Measurements from ENCODE around the gene VKORC1. TPM values are rescaled to one million over a fixed set of nuclear protein-coding genes. Genes with fewer than 3 reads are reported as not detected.

VKORC1 gene
- total RNA-seq, 1 experiment from 2014 or later, result 86.8 TPM

DNA sequence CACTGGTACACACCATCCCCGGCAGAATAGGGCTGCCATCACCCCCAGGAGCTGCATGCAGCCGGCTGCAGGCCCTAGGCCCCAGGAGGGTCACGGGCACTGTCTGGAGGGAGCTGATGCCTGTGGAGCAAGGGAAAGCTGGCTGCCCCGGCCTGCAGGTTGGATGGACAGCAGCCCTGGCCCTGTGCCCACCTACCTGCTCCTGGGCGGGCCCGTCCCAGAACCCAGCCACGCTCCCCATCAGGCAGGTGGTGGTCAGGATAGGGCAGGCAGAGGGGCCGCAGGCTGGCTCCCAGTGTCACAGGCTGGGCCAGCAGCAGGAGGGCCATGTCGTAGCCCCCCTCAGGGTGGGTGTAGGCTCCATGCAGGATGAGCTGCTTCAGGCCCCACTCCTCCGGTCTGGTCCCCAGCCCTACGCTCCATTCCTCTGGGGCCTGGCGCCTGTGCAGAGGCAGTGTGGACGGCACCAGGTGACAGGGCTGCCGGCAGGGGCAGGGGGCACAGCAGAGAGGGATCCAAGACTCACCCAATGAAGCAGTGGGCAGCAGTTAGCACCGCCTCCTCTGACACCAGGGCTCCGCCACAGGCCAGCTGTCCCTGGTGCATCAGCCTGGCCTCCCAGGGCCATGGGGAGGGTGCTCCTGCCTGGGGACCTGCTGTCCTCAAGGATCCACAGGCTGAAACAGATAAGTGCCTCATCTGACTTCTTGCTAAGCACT lies 9.9 kb downstream of the VKORC1 start:
- DNase-seq, result no peak
- no peaks in the 10 kb centered on the region for H3K4me1 Mint-ChIP-seq (ENCODE audit: low read depth, unreplicated experiment)
- intact Hi-C loops (cut with micrococcal nuclease; ENCODE audit: unreplicated experiment), result no loop called here
- no TSS peak for BruUV-seq (replicated peaks)
- H3K4me3 Mint-ChIP-seq (ENCODE audit: low read depth, unreplicated experiment), result no peak overlapping the region
- CTCF ChIA-PET, result interaction anchor here (1.4 kb wide), 1 partner anchor 99 kb away, joined by 4 read pairs; the partner anchor contains the start of gene HSD3B7
- H3K27ac Mint-ChIP-seq (ENCODE audit: unreplicated experiment), result no peak overlapping the region
- H3K27me3 Mint-ChIP-seq (ENCODE audit: unreplicated experiment), result no peaks in the 10 kb centered on the region
- H3K36me3 Mint-ChIP-seq (ENCODE audit: insufficient read depth, unreplicated experiment), result peaks cover 40% of the 10 kb centered on the region
- TF ChIP-seq, protein P1, sequence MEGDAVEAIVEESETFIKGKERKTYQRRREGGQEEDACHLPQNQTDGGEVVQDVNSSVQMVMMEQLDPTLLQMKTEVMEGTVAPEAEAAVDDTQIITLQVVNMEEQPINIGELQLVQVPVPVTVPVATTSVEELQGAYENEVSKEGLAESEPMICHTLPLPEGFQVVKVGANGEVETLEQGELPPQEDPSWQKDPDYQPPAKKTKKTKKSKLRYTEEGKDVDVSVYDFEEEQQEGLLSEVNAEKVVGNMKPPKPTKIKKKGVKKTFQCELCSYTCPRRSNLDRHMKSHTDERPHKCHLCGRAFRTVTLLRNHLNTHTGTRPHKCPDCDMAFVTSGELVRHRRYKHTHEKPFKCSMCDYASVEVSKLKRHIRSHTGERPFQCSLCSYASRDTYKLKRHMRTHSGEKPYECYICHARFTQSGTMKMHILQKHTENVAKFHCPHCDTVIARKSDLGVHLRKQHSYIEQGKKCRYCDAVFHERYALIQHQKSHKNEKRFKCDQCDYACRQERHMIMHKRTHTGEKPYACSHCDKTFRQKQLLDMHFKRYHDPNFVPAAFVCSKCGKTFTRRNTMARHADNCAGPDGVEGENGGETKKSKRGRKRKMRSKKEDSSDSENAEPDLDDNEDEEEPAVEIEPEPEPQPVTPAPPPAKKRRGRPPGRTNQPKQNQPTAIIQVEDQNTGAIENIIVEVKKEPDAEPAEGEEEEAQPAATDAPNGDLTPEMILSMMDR (IDR thresholded peaks at IDR 0.05; ENCODE audit: unreplicated experiment), result no peak
- no peaks in the 10 kb centered on the region for H3K9me3 Mint-ChIP-seq (ENCODE audit: low read depth, unreplicated experiment)

DNA sequence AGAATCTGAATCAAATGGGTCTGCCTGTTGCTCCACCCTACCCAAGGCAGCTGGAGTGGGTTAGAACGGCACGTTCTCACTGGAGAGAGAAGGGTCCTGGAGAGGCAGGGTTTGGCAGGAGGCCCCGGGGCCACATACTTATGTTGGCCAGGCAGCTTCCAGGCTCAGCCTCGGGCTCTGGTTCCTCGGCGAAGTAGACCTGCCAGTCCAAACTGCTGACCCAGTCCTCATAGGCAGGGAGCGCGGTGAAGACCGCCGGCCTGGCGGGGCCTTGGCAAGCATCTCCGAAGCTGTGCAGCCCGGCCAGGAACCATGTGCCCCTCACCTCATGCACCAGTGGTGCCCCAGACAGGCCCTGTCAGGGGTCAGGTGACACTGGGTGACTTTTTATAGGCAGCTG lies 10.6 kb downstream of the VKORC1 start:
- intact Hi-C loops (cut with micrococcal nuclease; ENCODE audit: unreplicated experiment), result no loop called here
- TF ChIP-seq, protein P1 (IDR thresholded peaks at IDR 0.05; ENCODE audit: unreplicated experiment), result no peak
- peaks cover 43% of the 10 kb centered on the region for H3K36me3 Mint-ChIP-seq (ENCODE audit: insufficient read depth, unreplicated experiment)
- H3K27ac Mint-ChIP-seq (ENCODE audit: unreplicated experiment), result no peak overlapping the region
- BruUV-seq (replicated peaks), result no TSS peak
- no peaks in the 10 kb centered on the region for H3K27me3 Mint-ChIP-seq (ENCODE audit: unreplicated experiment)
- no peak overlapping the region for H3K4me3 Mint-ChIP-seq (ENCODE audit: low read depth, unreplicated experiment)
- H3K4me1 Mint-ChIP-seq (ENCODE audit: low read depth, unreplicated experiment), result no peaks in the 10 kb centered on the region
- no peaks in the 10 kb centered on the region for H3K9me3 Mint-ChIP-seq (ENCODE audit: low read depth, unreplicated experiment)
- CTCF ChIA-PET, result interaction anchor here (0.6 to 1.4 kb wide), 2 partner anchors 97 to 99 kb away, joined by 3 to 4 read pairs; partner anchors contain the start of gene HSD3B7
- DNase-seq, result no peak

DNA sequence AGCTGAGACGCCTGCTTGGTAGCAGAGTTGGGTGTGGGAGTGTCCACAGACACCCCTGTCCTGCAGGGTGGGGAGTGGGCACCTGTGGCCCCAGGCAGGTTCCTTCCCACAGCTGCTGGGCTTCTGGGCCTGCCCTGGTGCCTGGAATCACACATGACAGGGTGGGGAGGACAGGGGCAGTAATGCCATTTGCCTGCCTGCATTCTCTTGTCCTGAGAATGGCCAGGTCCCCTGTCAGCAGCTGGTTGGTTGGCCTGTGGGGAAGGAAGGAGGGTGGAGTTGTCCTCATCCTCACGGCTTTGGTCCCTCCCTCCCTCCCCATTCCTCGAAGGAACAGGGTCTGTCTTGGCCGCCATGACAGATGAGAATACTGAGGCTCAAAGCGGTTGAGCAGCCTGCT lies 11.0 kb downstream of the VKORC1 start:
- no peak for DNase-seq
- no peaks in the 10 kb centered on the region for H3K9me3 Mint-ChIP-seq (ENCODE audit: low read depth, unreplicated experiment)
- CTCF ChIA-PET, result no interaction called here
- no peaks in the 10 kb centered on the region for H3K4me1 Mint-ChIP-seq (ENCODE audit: low read depth, unreplicated experiment)
- BruUV-seq (replicated peaks), result no TSS peak
- TF ChIP-seq, protein P1 (IDR thresholded peaks at IDR 0.05; ENCODE audit: unreplicated experiment), result no peak
- no peak overlapping the region for H3K4me3 Mint-ChIP-seq (ENCODE audit: low read depth, unreplicated experiment)
- no peak overlapping the region for H3K27ac Mint-ChIP-seq (ENCODE audit: unreplicated experiment)
- peaks cover 45% of the 10 kb centered on the region for H3K36me3 Mint-ChIP-seq (ENCODE audit: insufficient read depth, unreplicated experiment)
- intact Hi-C loops (cut with micrococcal nuclease; ENCODE audit: unreplicated experiment), result no loop called here
- no peaks in the 10 kb centered on the region for H3K27me3 Mint-ChIP-seq (ENCODE audit: unreplicated experiment)

DNA sequence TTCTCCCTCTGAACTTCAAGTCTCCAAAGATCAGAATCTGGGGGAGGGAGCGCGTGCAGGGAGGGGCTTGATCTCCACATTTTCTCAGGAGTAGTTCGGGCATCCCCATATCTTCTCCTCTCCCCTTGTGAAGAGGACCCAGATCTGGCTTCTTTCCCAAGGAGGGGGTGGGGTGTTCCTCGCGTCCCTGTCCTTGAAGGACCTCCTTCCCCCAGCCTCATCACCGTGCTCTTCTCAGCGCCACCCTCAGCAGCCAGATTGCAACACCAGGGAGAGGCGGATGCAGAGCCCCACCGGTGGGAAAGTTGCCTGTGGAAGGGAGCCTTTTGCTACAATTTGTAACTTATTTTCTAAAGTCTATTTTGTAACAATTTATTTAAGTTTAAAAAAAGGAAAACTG lies 11.5 kb downstream of the VKORC1 start:
- Mint-ChIP-seq H3K4me3 (ENCODE audit: low read depth, unreplicated experiment) (no peak overlapping the region), H3K4me1 (ENCODE audit: low read depth, unreplicated experiment) (no peaks in the 10 kb centered on the region), H3K9me3 (ENCODE audit: low read depth, unreplicated experiment) (no peaks in the 10 kb centered on the region), H3K36me3 (ENCODE audit: insufficient read depth, unreplicated experiment) (peaks cover 45% of the 10 kb centered on the region), H3K27ac (ENCODE audit: unreplicated experiment) (no peak overlapping the region), H3K27me3 (ENCODE audit: unreplicated experiment) (no peaks in the 10 kb centered on the region)
- CTCF ChIA-PET, result no interaction called here
- DNase-seq, result no peak
- no TSS peak for BruUV-seq (replicated peaks)
- intact Hi-C loops (cut with micrococcal nuclease; ENCODE audit: unreplicated experiment), result no loop called here
- TF ChIP-seq, protein P1 (IDR thresholded peaks at IDR 0.05; ENCODE audit: unreplicated experiment), result no peak
